Posterior cingulate gyrus (tissue), 11 donors: ENCODE measurements around the gene ALOXE3.

Experiments
- DNase-seq, 10 donors: peaks; one replicate each; pipeline versions ENCODE4 v3.0.0 to v3.0.0-alpha.2; 2020 to 2021; ENCODE audit warnings: mixed read lengths in 3 of 10
- intact Hi-C: fragments of 100-400 bp; cut with DNase I; formaldehyde crosslinking; loops from one replicate; pipeline ENCODE4 v1.15.1; 2023

Gene ALOXE3

GRCh38 chr17:8143581-8144400, 25.5 kb upstream of the ALOXE3 start:
- peak in 2 of 10 donors; percentile 47 to 76 for DNase-seq
- intact Hi-C loops = no loop called here

GRCh38 chr17:8142887-8143580, 24.7 kb upstream of the ALOXE3 start:
- intact Hi-C loops = no loop called here
- DNase-seq = peak in 2 of 10 donors; percentile 50 to 62

GRCh38 chr17:8142158-8142886, 24.0 kb upstream of the ALOXE3 start:
- intact Hi-C loops = no loop called here

GRCh38 chr17:8141741-8142140, 23.4 kb upstream of the ALOXE3 start:
- DNase-seq = peak in 1 of 10 donors; percentile 52
- intact Hi-C loops = no loop called here

More at GRCh38 chr17:8142158-8142886, 24.0 kb upstream of the ALOXE3 start:
- DNase-seq = peak in 2 of 10 donors; percentile 45 to 51

- peak in 2 of 10 donors; percentile 19 to 42 for DNase-seq
- intact Hi-C loops = no loop called here
Observed at GRCh38 chr17:8141045-8141444, 22.7 kb upstream of the ALOXE3 start.

GRCh38 chr17:8140065-8141029, 22.0 kb upstream of the ALOXE3 start:
- intact Hi-C loops = no loop called here
- DNase-seq = peak in 3 of 10 donors; percentile 26 to 85 (median 67)

GRCh38 chr17:8138672-8139371, 20.5 kb upstream of the ALOXE3 start:
- intact Hi-C loops = loop anchor here (1.0 to 2.0 kb wide), 2 partner anchors 14 to 17 kb away; partner anchors contain the start of gene HES7
- DNase-seq = peak; percentile 85 to 99 (median 92)

GRCh38 chr17:8138374-8138671, 20.0 kb upstream of the ALOXE3 start:
- intact Hi-C loops = loop anchor here (1.0 to 2.0 kb wide), 2 partner anchors 14 to 18 kb away; partner anchors contain the start of gene HES7

GRCh38 chr17:8137645-8138373, 19.5 kb upstream of the ALOXE3 start:
- peak in 3 of 10 donors; percentile 12 to 44 (median 24) for DNase-seq
- intact Hi-C loops = loop anchor here (1.0 to 2.0 kb wide), 2 partner anchors 13 to 18 kb away; partner anchors contain the start of gene HES7

More at GRCh38 chr17:8138374-8138671, 20.0 kb upstream of the ALOXE3 start:
- DNase-seq = no peak

GRCh38 chr17:8133941-8134340, 15.6 kb upstream of the ALOXE3 start:
- DNase-seq = peak in 1 of 10 donors; percentile 22
- intact Hi-C loops = no loop called here

GRCh38 chr17:8133399-8133798, 15.1 kb upstream of the ALOXE3 start:
- DNase-seq = peak in 2 of 10 donors; percentile 28 to 37
- intact Hi-C loops = no loop called here

GRCh38 chr17:8131844-8132441, 13.6 kb upstream of the ALOXE3 start:
- DNase-seq = no peak
- intact Hi-C loops = no loop called here

- intact Hi-C loops = loop anchor here (10.0 kb wide), 1 partner anchor 247 kb away; the partner anchor contains the start of gene KRABD2
- DNase-seq = peak in 1 of 10 donors; percentile 44
Observed at GRCh38 chr17:8128125-8128784, 9.9 kb upstream of the ALOXE3 start.

GRCh38 chr17:8126491-8127066, 8.3 kb upstream of the ALOXE3 start:
- DNase-seq = peak in 4 of 10 donors; percentile 36 to 89 (median 70)
- intact Hi-C loops = loop anchor here (10.0 kb wide), 1 partner anchor 248 kb away; the partner anchor contains the start of gene KRABD2

GRCh38 chr17:8125947-8126490, 7.7 kb upstream of the ALOXE3 start:
- intact Hi-C loops = loop anchor here (2.0 to 10.0 kb wide), 2 partner anchors 13 to 249 kb away; partner anchors contain the start of gene KRABD2

More at GRCh38 chr17:8125947-8126490, 7.7 kb upstream of the ALOXE3 start:
- DNase-seq = peak in 1 of 10 donors; percentile 73
